Neuronal stem cell (in vitro differentiated cells): Measurements from ENCODE around the gene SURF1.
A peak's percentile ranks its signal among the peaks of the same experiment; 100 is the strongest.

Source experiments
- DNase-seq: peaks from one replicate; pipeline ENCODE4 v3.0.0-alpha.2; 2013; ENCODE audit warnings: low spot score
- H2AFZ ChIP-seq: one replicate; pipeline ENCODE4 v1.6.1; 2013; ENCODE audit warnings: mild to moderate bottlenecking, low read length, inconsistent platforms
- H2AK5ac ChIP-seq: 2 replicates; pipeline ENCODE4 v1.6.1; 2013; ENCODE audit warnings: low read depth, mild to moderate bottlenecking, inconsistent platforms, low read length, moderate library complexity, mixed read lengths
- H2BK120ac ChIP-seq: 2 replicates; pipeline ENCODE4 v1.6.1; 2013; ENCODE audit warnings: low read depth, mild to moderate bottlenecking, inconsistent platforms, low read length, moderate library complexity, mixed read lengths
- H2BK12ac ChIP-seq: one replicate; pipeline ENCODE4 v1.6.1; 2013; ENCODE audit warnings: low read length, inconsistent platforms
- H2BK15ac ChIP-seq: 2 replicates; pipeline ENCODE4 v1.6.1; 2013; ENCODE audit warnings: mild to moderate bottlenecking, low read length, inconsistent platforms, mixed read lengths
- H2BK5ac ChIP-seq: one replicate; pipeline ENCODE4 v1.6.1; 2013; ENCODE audit warnings: inconsistent platforms, mild to moderate bottlenecking, low read length, moderate library complexity
- H3K14ac ChIP-seq: one replicate; pipeline ENCODE4 v1.6.1; 2013; ENCODE audit warnings: low read length, inconsistent platforms
- H3K18ac ChIP-seq: 2 replicates; pipeline ENCODE4 v1.6.1; 2013; ENCODE audit warnings: low read length, inconsistent platforms
- H3K23ac ChIP-seq: 2 replicates; pipeline ENCODE4 v1.6.1; 2013; ENCODE audit warnings: low read depth, mild to moderate bottlenecking, mixed read lengths, low read length, inconsistent platforms; ENCODE audit not compliant: poor library complexity
- H3K27ac ChIP-seq: replicated peaks from 3 replicates; pipeline ENCODE4 v1.5.1; 2013; ENCODE audit warnings: low read length, inconsistent platforms
- H3K27me3 ChIP-seq, 3 experiments: 2 replicates each; pipeline ENCODE4 v1.6.1; 2013; ENCODE audit warnings: low read length in 3 of 3, mild to moderate bottlenecking in 2 of 3, inconsistent platforms in 1 of 3, low read depth in 1 of 3, mixed read lengths in 1 of 3, moderate library complexity in 1 of 3; ENCODE audit not compliant: control insufficient read depth in 3 of 3, insufficient read depth in 3 of 3
- H3K36me3 ChIP-seq, 2 donors: replicated peaks in 1 of 2; 2 replicates each; pipeline ENCODE4 v1.6.1; 2013; ENCODE audit warnings: low read length in 2 of 2; ENCODE audit not compliant: control insufficient read depth in 2 of 2, insufficient read depth in 2 of 2
- H3K4ac ChIP-seq: 2 replicates; pipeline ENCODE4 v1.6.1; 2013; ENCODE audit warnings: inconsistent platforms, mild to moderate bottlenecking, low read length, moderate library complexity
- H3K4me1 ChIP-seq, 2 donors: 1 replicate in 1 of 2; 2 replicates in 1 of 2; pipeline ENCODE4 v1.6.1; 2013; ENCODE audit warnings: low read length in 2 of 2, low read depth in 1 of 2; ENCODE audit not compliant: control insufficient read depth in 2 of 2, insufficient read depth in 1 of 2
- H3K4me2 ChIP-seq: one replicate; pipeline ENCODE4 v1.6.1; 2013; ENCODE audit warnings: mild to moderate bottlenecking, low read length, inconsistent platforms; ENCODE audit not compliant: insufficient read depth, poor library complexity, severe bottlenecking
- H3K4me3 ChIP-seq, 2 donors: 2 replicates each; pipeline ENCODE4 v1.5.1; 2013; ENCODE audit warnings: low read length in 2 of 2, mild to moderate bottlenecking in 2 of 2, inconsistent platforms in 1 of 2, moderate library complexity in 1 of 2
- H3K79me1 ChIP-seq: one replicate; pipeline ENCODE4 v1.6.1; 2013; ENCODE audit warnings: low read depth, mild to moderate bottlenecking, inconsistent platforms, low read length, moderate library complexity
- H3K9ac ChIP-seq: one replicate; pipeline ENCODE4 v1.6.1; 2013; ENCODE audit warnings: mild to moderate bottlenecking, low read depth, low read length, inconsistent platforms; ENCODE audit not compliant: poor library complexity
- H3K9me3 ChIP-seq, 2 donors: replicated peaks in 1 of 2; 2 replicates each; pipeline versions ENCODE3 to v1.6.1; 2013; ENCODE audit warnings: low read length in 2 of 2, mild to moderate bottlenecking in 2 of 2, inconsistent platforms in 1 of 2, low read depth in 1 of 2, mixed read lengths in 1 of 2, moderate library complexity in 1 of 2; ENCODE audit not compliant: control insufficient read depth in 2 of 2, insufficient read depth in 1 of 2
- H4K8ac ChIP-seq: one replicate; pipeline ENCODE4 v1.6.1; 2013; ENCODE audit warnings: low read depth, mild to moderate bottlenecking, inconsistent platforms, low read length, moderate library complexity
- H4K91ac ChIP-seq: one replicate; pipeline ENCODE4 v1.6.1; 2013; ENCODE audit warnings: low read length, low read depth, mild to moderate bottlenecking, inconsistent platforms; ENCODE audit not compliant: poor library complexity
- WGBS, 2 donors: extraction: QIAGEN DNeasy Blood & Tissue Kit; methylation state at CpG; one replicate each; pipeline ENCODE4 v1.1.7; 2013; ENCODE audit warnings: missing lambda C conversion rate in 2 of 2, mixed read lengths in 1 of 2; ENCODE audit not compliant: insufficient read length in 2 of 2, insufficient replicate concordance in 1 of 2; ENCODE audit errors: extremely low coverage in 2 of 2; 5-methylcytosine and 5-hydroxymethylcytosine counted together

The SURF1 gene

GRCh38 chr9:133385452-133385851, 29.2 kb upstream of the SURF1 start:
- H3K9ac ChIP-seq, result peak overlapping the region; percentile 12
- H2AK5ac ChIP-seq, result peak overlapping the region; percentile 83
- no peak overlapping the region for H2BK120ac ChIP-seq
- peak overlapping the region; percentile 75 for H3K14ac ChIP-seq
- H3K4ac ChIP-seq, result no peak overlapping the region
- peaks cover 0 to 2% of the 10 kb centered on the region in 2 donors for H3K36me3 ChIP-seq
- peak overlapping the region; percentile 55 for H2BK15ac ChIP-seq
- WGBS, 2 donors, result no CpG with 5 or more reads among the region's 14 CpGs
- no peak for DNase-seq
- peaks cover 0 to 2% of the 10 kb centered on the region in 2 donors for H3K4me1 ChIP-seq
- H3K18ac ChIP-seq, result peak overlapping the region; percentile 48
- H3K79me1 ChIP-seq, result peaks cover 2% of the 10 kb centered on the region
- peak overlapping the region; percentile 6 for H2BK12ac ChIP-seq
- H4K8ac ChIP-seq, result no peak overlapping the region
- no peak overlapping the region for H4K91ac ChIP-seq
- no peak overlapping the region for H3K4me3 ChIP-seq
- H2AFZ ChIP-seq, result no peak overlapping the region
- peaks cover 0 to 3% (median 0%) of the 10 kb centered on the region in 3 experiments for H3K27me3 ChIP-seq
- no peak overlapping the region for H2BK5ac ChIP-seq
- H3K9me3 ChIP-seq, result peaks cover 0 to 9% of the 10 kb centered on the region in 2 donors
- no peak overlapping the region for H3K27ac ChIP-seq
- H3K4me2 ChIP-seq, result no peak overlapping the region
- peak overlapping the region; percentile 73 for H3K23ac ChIP-seq

- Histone ChIP-seq H2BK5ac (no peak overlapping the region), H2BK12ac (no peak overlapping the region), H3K9me3 (peaks cover 0 to 7% of the 10 kb centered on the region in 2 donors), H2BK120ac (no peak overlapping the region), H3K23ac (no peak overlapping the region), H3K14ac (peak overlapping the region; percentile 75), H3K4me2 (no peak overlapping the region), H2AK5ac (peak overlapping the region; percentile 83), H3K9ac (no peak overlapping the region), H4K91ac (no peak overlapping the region), H2BK15ac (no peak overlapping the region), H3K4me1 (peaks cover 0 to 2% of the 10 kb centered on the region in 2 donors), H3K36me3 (peaks cover 0 to 2% of the 10 kb centered on the region in 2 donors), H3K27me3 (peaks cover 0 to 3% (median 0%) of the 10 kb centered on the region in 3 experiments), H3K79me1 (peaks cover 2% of the 10 kb centered on the region), H4K8ac (no peak overlapping the region), H2AFZ (no peak overlapping the region), H3K4ac (no peak overlapping the region), H3K4me3 (no peak overlapping the region), H3K18ac (peak overlapping the region; percentile 48), H3K27ac (no peak overlapping the region)
- DNase-seq, result no peak
- WGBS, 2 donors, result no CpG with 5 or more reads among the region's 17 CpGs
Observed at GRCh38 chr9:133384736-133385321, 28.5 kb upstream of the SURF1 start.

GRCh38 chr9:133383438-133383837, 27.2 kb upstream of the SURF1 start:
- Histone ChIP-seq H3K27ac (no peak overlapping the region), H2BK5ac (no peak overlapping the region), H2BK15ac (no peak overlapping the region), H3K18ac (no peak overlapping the region), H3K4me3 (peak overlapping the region in 1 of 2 donors; percentile 32), H3K4me2 (no peak overlapping the region), H2BK120ac (no peak overlapping the region), H2AFZ (no peak overlapping the region), H2AK5ac (no peak overlapping the region), H3K36me3 (peaks cover 0 to 2% of the 10 kb centered on the region in 2 donors), H3K14ac (peak overlapping the region; percentile 47), H2BK12ac (no peak overlapping the region), H4K8ac (no peak overlapping the region), H4K91ac (peak overlapping the region; percentile 8), H3K23ac (no peak overlapping the region), H3K9ac (peak overlapping the region; percentile 30), H3K4me1 (peaks cover 0 to 2% of the 10 kb centered on the region in 2 donors), H3K9me3 (peaks cover 1 to 7% of the 10 kb centered on the region in 2 donors), H3K4ac (no peak overlapping the region), H3K27me3 (peaks cover 0 to 3% (median 0%) of the 10 kb centered on the region in 3 experiments), H3K79me1 (peaks cover 2% of the 10 kb centered on the region)
- DNase-seq, result no peak
- WGBS, 2 donors, result no CpG with 5 or more reads among the region's 3 CpGs

GRCh38 chr9:133382507-133383141, 26.3 kb upstream of the SURF1 start:
- H4K91ac ChIP-seq, result no peak overlapping the region
- H2BK15ac ChIP-seq, result no peak overlapping the region
- H2BK120ac ChIP-seq, result no peak overlapping the region
- H3K18ac ChIP-seq, result no peak overlapping the region
- peaks cover 2% of the 10 kb centered on the region for H3K79me1 ChIP-seq
- H3K4me3 ChIP-seq, result peak overlapping the region in 1 of 2 donors; percentile 52
- H3K36me3 ChIP-seq, result peaks cover 0 to 2% of the 10 kb centered on the region in 2 donors
- no peak overlapping the region for H3K4ac ChIP-seq
- H3K23ac ChIP-seq, result no peak overlapping the region
- 100% methylated on average over 2 to 3 of the region's 4 CpGs for WGBS, 2 donors
- H3K4me1 ChIP-seq, result peaks cover 2% of the 10 kb centered on the region in 2 donors
- H2BK5ac ChIP-seq, result no peak overlapping the region
- H3K9ac ChIP-seq, result peak overlapping the region; percentile 68
- H3K4me2 ChIP-seq, result no peak overlapping the region
- no peak overlapping the region for H4K8ac ChIP-seq
- no peak overlapping the region for H3K14ac ChIP-seq
- H3K27ac ChIP-seq, result no peak overlapping the region
- no peak overlapping the region for H2AFZ ChIP-seq
- peaks cover 0 to 3% (median 0%) of the 10 kb centered on the region in 3 experiments for H3K27me3 ChIP-seq
- no peak for DNase-seq
- no peak overlapping the region for H2AK5ac ChIP-seq
- H2BK12ac ChIP-seq, result no peak overlapping the region
- peaks cover 7 to 9% of the 10 kb centered on the region in 2 donors for H3K9me3 ChIP-seq
